H1 (cell line): ENCODE measurements around the gene REC8. TPM values are rescaled to one million over a fixed set of nuclear protein-coding genes. Genes with fewer than 3 reads are reported as not detected.

ENCODE experiments used
- CTCF ChIA-PET: fragments of 300-600 bp; sonication (Branson Sonifier 250); formaldehyde crosslinking; loops from one replicate; lab custom pipeline; 2021; ENCODE audit not compliant: partially characterized antibody; lab: Charles Lee
- POLR2A ChIA-PET: fragments of 300-600 bp; sonication (Branson Sonifier 250); formaldehyde crosslinking; loops from one replicate; lab custom pipeline; 2021; ENCODE audit warnings: inconsistent platforms; ENCODE audit not compliant: partially characterized antibody; lab: Charles Lee
- DNase-seq, 2 experiments: peaks; one replicate each; pipeline versions ENCODE4 v3.0.0 to v3.0.0-alpha.2; 2010 to 2022; ENCODE audit warnings: low spot score in 2 of 2, low read depth in 1 of 2, mixed read lengths in 1 of 2
- FAIRE-seq: peaks from 2 replicates; lab custom pipeline; 2011; peaks lifted over from hg19 to GRCh38; lab: Jason Lieb, UNC
- H2AFZ ChIP-seq: 2 replicates; pipeline ENCODE4 v1.8.1; 2012; ENCODE audit warnings: low read length, inconsistent platforms
- H2AK5ac ChIP-seq: 2 replicates; pipeline ENCODE4 v1.6.1; 2013; ENCODE audit warnings: low read depth, low read length
- H2BK120ac ChIP-seq: replicated peaks from 2 replicates; pipeline ENCODE3; 2013; ENCODE audit warnings: low read depth, low read length, inconsistent platforms
- H2BK12ac ChIP-seq: 2 replicates; pipeline ENCODE4 v1.6.1; 2013; ENCODE audit warnings: low read depth, low read length
- H2BK15ac ChIP-seq: 2 replicates; pipeline ENCODE4 v1.6.1; 2013; ENCODE audit warnings: low read length
- H2BK20ac ChIP-seq: 2 replicates; pipeline ENCODE4 v1.6.1; 2013; ENCODE audit warnings: low read length
- H2BK5ac ChIP-seq: 2 replicates; pipeline ENCODE4 v1.6.1; 2013; ENCODE audit warnings: low read depth, low read length
- H3K14ac ChIP-seq: 2 replicates; pipeline ENCODE4 v1.6.1; 2013; ENCODE audit warnings: inconsistent platforms; ENCODE audit not compliant: insufficient read length
- H3K18ac ChIP-seq: 2 replicates; pipeline ENCODE4 v1.6.1; 2013; ENCODE audit warnings: low read length; ENCODE audit errors: extremely low read depth
- H3K23ac ChIP-seq: 2 replicates; pipeline ENCODE4 v1.6.1; 2013; ENCODE audit warnings: inconsistent platforms; ENCODE audit not compliant: insufficient read length
- H3K23me2 ChIP-seq: 2 replicates; pipeline ENCODE4 v1.6.1; 2013; ENCODE audit warnings: low read depth, low read length
- H3K27ac ChIP-seq: 2 replicates; pipeline ENCODE4 v1.6.1; 2011; ENCODE audit warnings: low read depth, low read length, inconsistent platforms
- H3K27me3 ChIP-seq, 4 experiments: replicated peaks in 1 of 4; 1 replicate in 1 of 4; 2 replicates in 3 of 4; pipeline versions ENCODE4 v1.6.1 to v1.8.1; 2011 to 2013; ENCODE audit warnings: low read length in 3 of 4, mild to moderate bottlenecking in 3 of 4, inconsistent platforms in 2 of 4, mixed read lengths in 2 of 4, moderate library complexity in 1 of 4; ENCODE audit not compliant: control insufficient read depth in 3 of 4, insufficient read depth in 3 of 4; ENCODE audit errors: extremely low read depth in 1 of 4
- H3K36me3 ChIP-seq, 4 experiments: 2 replicates each; pipeline versions ENCODE4 v1.6.1 to v1.8.1; 2011 to 2013; ENCODE audit warnings: mild to moderate bottlenecking in 4 of 4, low read length in 3 of 4, moderate library complexity in 2 of 4, control low read depth in 1 of 4, inconsistent platforms in 1 of 4; ENCODE audit not compliant: insufficient read depth in 4 of 4, control insufficient read depth in 2 of 4
- H3K4ac ChIP-seq: replicated peaks from 2 replicates; pipeline ENCODE3; 2013; ENCODE audit warnings: low read length, low read depth, mixed read lengths, inconsistent platforms; ENCODE audit not compliant: insufficient read length
- H3K4me1 ChIP-seq, 4 experiments: replicated peaks in 1 of 4; 1 replicate in 1 of 4; 2 replicates in 3 of 4; pipeline versions ENCODE4 v1.6.1 to v1.8.1; 2011 to 2013; ENCODE audit warnings: low read length in 3 of 4, inconsistent platforms in 2 of 4, mixed read lengths in 1 of 4; ENCODE audit not compliant: insufficient read depth in 4 of 4, control insufficient read depth in 3 of 4
- H3K4me2 ChIP-seq, 2 experiments: 2 replicates each; pipeline versions ENCODE4 v1.6.1 to v1.8.1; 2011 to 2013; ENCODE audit warnings: low read depth in 2 of 2, low read length in 2 of 2, control low read depth in 1 of 2, inconsistent platforms in 1 of 2, mild to moderate bottlenecking in 1 of 2; ENCODE audit not compliant: insufficient read depth in 1 of 2
- H3K4me3 ChIP-seq, 4 experiments: fragments of 200-600, 300-600 bp in 1 of 4; sonication (generic), shearing (Covaris generic), sonication (Bioruptor Twin) in 1 of 4; 2 replicates each; pipeline versions ENCODE4 v1.5.1 to v1.8.1; 2011 to 2016; ENCODE audit warnings: low read length in 4 of 4, low read depth in 3 of 4, control low read depth in 2 of 4, inconsistent platforms in 2 of 4, mild to moderate bottlenecking in 2 of 4, mixed read lengths in 1 of 4, moderate library complexity in 1 of 4; ENCODE audit not compliant: insufficient read depth in 2 of 4; ENCODE audit errors: extremely low read depth in 1 of 4
- H3K56ac ChIP-seq: replicated peaks from 2 replicates; pipeline ENCODE3; 2013; ENCODE audit warnings: low read depth, mild to moderate bottlenecking, mixed read lengths, low read length, inconsistent platforms; ENCODE audit not compliant: insufficient read length
- H3K79me1 ChIP-seq: 2 replicates; pipeline ENCODE4 v1.6.1; 2013; ENCODE audit warnings: low read depth, low read length, control low read depth
- H3K79me2 ChIP-seq, 2 experiments: 2 replicates each; pipeline versions ENCODE4 v1.6.1 to v1.8.1; 2012 to 2013; ENCODE audit warnings: low read length in 2 of 2, mild to moderate bottlenecking in 2 of 2, inconsistent platforms in 1 of 2; ENCODE audit not compliant: insufficient read depth in 2 of 2, control insufficient read depth in 1 of 2
- H3K9ac ChIP-seq, 4 experiments: replicated peaks in 1 of 4; 1 replicate in 1 of 4; 2 replicates in 3 of 4; pipeline versions ENCODE4 v1.6.1 to v1.8.1; 2011 to 2013; ENCODE audit warnings: low read depth in 3 of 4, low read length in 3 of 4, control low read depth in 2 of 4, mild to moderate bottlenecking in 2 of 4, moderate library complexity in 2 of 4, inconsistent platforms in 1 of 4; ENCODE audit errors: extremely low read depth in 1 of 4
- H3K9me3 ChIP-seq, 2 experiments: 2 replicates each; pipeline versions ENCODE4 v1.6.1 to v1.8.1; 2012 to 2013; ENCODE audit warnings: mild to moderate bottlenecking in 2 of 2, moderate library complexity in 2 of 2, control low read depth in 1 of 2, inconsistent platforms in 1 of 2, low read depth in 1 of 2, low read length in 1 of 2, mixed read lengths in 1 of 2; ENCODE audit not compliant: insufficient read depth in 2 of 2
- H4K20me1 ChIP-seq, 2 experiments: replicated peaks in 1 of 2; 2 replicates each; pipeline versions ENCODE3 to v1.8.1; 2011 to 2013; ENCODE audit warnings: inconsistent platforms in 2 of 2, low read length in 2 of 2, mild to moderate bottlenecking in 1 of 2; ENCODE audit not compliant: insufficient read depth in 2 of 2, control insufficient read depth in 1 of 2
- H4K5ac ChIP-seq: 2 replicates; pipeline ENCODE4 v1.6.1; 2013; ENCODE audit warnings: low read length, low read depth, mixed read lengths, inconsistent platforms; ENCODE audit not compliant: insufficient read length
- H4K8ac ChIP-seq: 2 replicates; pipeline ENCODE4 v1.8.0; 2013; ENCODE audit warnings: mild to moderate bottlenecking, moderate library complexity, low read length, inconsistent platforms; ENCODE audit not compliant: insufficient read depth; ENCODE audit errors: extremely low read depth
- H4K91ac ChIP-seq: replicated peaks from 2 replicates; pipeline ENCODE3; 2013; ENCODE audit warnings: low read length, mixed read lengths, inconsistent platforms; ENCODE audit not compliant: insufficient read length
- RXRA ChIP-seq: IDR thresholded peaks from 2 replicates; pipeline ENCODE4 v1.6.1; 2011; ENCODE audit warnings: low read depth, mild to moderate bottlenecking, low read length, moderate library complexity; ENCODE audit not compliant: insufficient read depth
- WGBS, 2 experiments: shearing (Covaris generic) in 1 of 2; methylation state at CpG; one replicate each; pipeline versions ENCODE4 v1.1.6 to v1.1.7; 2013 to 2015; ENCODE audit warnings: low lambda C conversion rate in 2 of 2, mixed read lengths in 2 of 2, inconsistent platforms in 1 of 2, low coverage in 1 of 2, missing lambda C conversion rate in 1 of 2; ENCODE audit not compliant: insufficient replicate concordance in 2 of 2, insufficient coverage in 1 of 2, insufficient read length in 1 of 2; ENCODE audit errors: extremely low coverage in 1 of 2, missing lambda C conversion rate in 1 of 2; 5-methylcytosine and 5-hydroxymethylcytosine counted together
- polyA plus RNA-seq, 7 experiments: library from polyadenylated mRNA; depleted of rRNA in 3 of 7; stranded (reverse) in 5 of 7; unstranded in 2 of 7; fragments of >200 nt in 5 of 7; fragments of 200-250 nt in 2 of 7; gene quantifications; 1 replicate in 5 of 7; 2 replicates in 1 of 7; 4 replicates in 1 of 7; pipeline versions ENCODE4 v1.2.1 to v1.2.3, GENCODE V29; 2011 to 2013; ENCODE audit warnings: missing spikeins in 2 of 7, mixed read lengths in 2 of 7
- total RNA-seq: library from RNA; stranded (reverse); fragmentation: NEBNext Ultra II Directional; extraction: Animal tissue kit (Norgen Biotek cat#: 25700); gene quantifications from 2 replicates; pipeline ENCODE4 v1.2.1, GENCODE V29; 2021

Gene REC8
- total and polyA plus RNA-seq, 2 of the 8 experiments (the other 6 are each of a cell fraction or from before 2014, with no cell fraction given): 9.8 to 28.5 TPM

- no peak overlapping the region for H3K9ac ChIP-seq
- H4K20me1 ChIP-seq: no peaks in the 10 kb centered on the region
- H3K36me3 ChIP-seq: peaks cover 2 to 16% (median 9%) of the 10 kb centered on the region in 4 experiments; a peak in 6 of 8 replicates
- no peak overlapping the region for H3K14ac ChIP-seq
- H3K56ac ChIP-seq: no peak overlapping the region
- H2AFZ ChIP-seq: no peak overlapping the region
- 100% methylated on average over 1 of the region's 1 CpG; no CpG with 5 or more reads in 1 of the 2 experiments for WGBS, 2 experiments
- POLR2A ChIA-PET: interaction anchor here (0.8 to 11.1 kb wide), 7 partner anchors 12 to 76 kb away, joined by 3 to 100 read pairs (median 4); partner anchors contain the start of genes DCAF11, NRL and RNF31
- no peak overlapping the region for H4K91ac ChIP-seq
- no peaks in the 10 kb centered on the region for H3K27me3 ChIP-seq
- no peak overlapping the region for H4K5ac ChIP-seq
- no peak for FAIRE-seq
- no peak for TF ChIP-seq RXRA
- TF ChIP-seq, all 59 proteins: peak for 0
- Histone ChIP-seq H3K23me2 (peaks cover 5% of the 10 kb centered on the region; the same call in 1 of the 2 replicates), H3K27ac (no peak overlapping the region), H3K79me2 (no peaks in the 10 kb centered on the region), H3K23ac (no peak overlapping the region), H2BK120ac (no peak overlapping the region), H2BK15ac (no peak overlapping the region), H3K4me2 (no peak overlapping the region), H4K8ac (no peak overlapping the region), H2AK5ac (no peak overlapping the region), H3K79me1 (no peaks in the 10 kb centered on the region), H3K4me3 (no peak overlapping the region), H2BK12ac (no peak overlapping the region), H3K4ac (no peak overlapping the region), H2BK5ac (no peak overlapping the region), H3K4me1 (peaks cover 0 to 10% (median 5%) of the 10 kb centered on the region in 4 experiments; a peak in 4 of 7 replicates), H3K18ac (no peak overlapping the region), H3K9me3 (no peaks in the 10 kb centered on the region), H2BK20ac (no peak overlapping the region)
- CTCF ChIA-PET: interaction anchor here (0.7 kb wide), 2 partner anchors 25 to 999 kb away, joined by 4 read pairs; no protein-coding TSS in a partner anchor
- no peak for DNase-seq
Measured at GRCh38 chr14:24133735-24134134, 38.1 kb upstream of the REC8 start.
